ENCODE measurements around the gene CTNND2.
"Not testable (repeated sequence)": the region's sequence is repeated elsewhere in the genome, so short reads cannot be mapped to it uniquely, and the experiment has no call there.

CTNND2 gene

GRCh38 chr5:11449966-11450365 lies 454.3 kb downstream of the CTNND2 start:
- DNase-seq: no peak

- DNase-seq: no peak
Measured at GRCh38 chr5:11449217-11449616, 455.0 kb downstream of the CTNND2 start.

GRCh38 chr5:11443831-11444230 lies 460.4 kb downstream of the CTNND2 start:
- no peak for DNase-seq

- DNase-seq: no peak
Measured at GRCh38 chr5:11432116-11432515, 472.1 kb downstream of the CTNND2 start.

DNA sequence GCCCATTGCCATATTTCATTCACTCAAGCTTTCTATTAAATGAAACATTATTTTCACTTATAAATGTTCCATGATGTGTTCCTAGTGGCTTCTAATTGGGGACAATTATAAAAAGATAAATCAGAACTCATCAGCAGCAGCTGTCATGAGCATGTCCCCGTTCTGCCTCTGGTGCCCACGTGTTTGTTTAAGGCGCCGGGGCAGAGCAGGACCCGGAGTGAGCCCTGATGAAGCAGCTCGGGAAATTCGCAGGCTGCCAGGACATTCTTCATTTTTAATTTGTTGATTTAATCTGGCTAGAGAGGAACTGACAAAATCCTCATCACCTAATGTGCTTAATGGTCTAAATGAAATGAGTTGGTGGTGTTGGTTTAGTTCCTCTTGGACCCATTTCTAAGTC lies 475.0 kb downstream of the CTNND2 start:
- no peak for DNase-seq

DNA sequence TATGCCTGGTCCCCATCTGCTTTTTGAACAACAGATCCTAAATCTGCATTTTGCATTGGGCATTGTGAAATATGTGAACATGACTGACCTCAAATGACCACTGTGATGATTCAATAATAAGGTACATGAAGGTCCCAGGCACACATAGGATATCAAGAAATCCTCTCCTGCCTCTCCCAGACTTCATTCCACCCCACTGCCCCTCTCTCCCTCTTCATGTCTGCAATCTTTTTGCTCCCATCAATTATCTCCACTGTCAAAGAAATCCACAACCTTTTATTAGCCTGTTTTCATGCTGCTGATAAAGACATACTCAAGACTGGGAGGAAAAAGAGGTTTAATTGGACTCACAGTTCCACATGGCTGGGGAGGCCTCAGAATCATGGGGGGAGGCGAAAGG lies 476.7 kb downstream of the CTNND2 start:
- DNase-seq: no peak

GRCh38 chr5:11426442-11426841 lies 477.8 kb downstream of the CTNND2 start:
- DNase-seq: no peak

- no peak for DNase-seq
Measured at GRCh38 chr5:11422342-11422741, 481.9 kb downstream of the CTNND2 start.

GRCh38 chr5:11420969-11421368 lies 483.3 kb downstream of the CTNND2 start:
- DNase-seq: no peak

GRCh38 chr5:11415751-11416150 lies 488.5 kb downstream of the CTNND2 start:
- DNase-seq: no peak

GRCh38 chr5:11414732-11415131 lies 489.5 kb downstream of the CTNND2 start:
- not testable (repeated sequence) for DNase-seq

DNA sequence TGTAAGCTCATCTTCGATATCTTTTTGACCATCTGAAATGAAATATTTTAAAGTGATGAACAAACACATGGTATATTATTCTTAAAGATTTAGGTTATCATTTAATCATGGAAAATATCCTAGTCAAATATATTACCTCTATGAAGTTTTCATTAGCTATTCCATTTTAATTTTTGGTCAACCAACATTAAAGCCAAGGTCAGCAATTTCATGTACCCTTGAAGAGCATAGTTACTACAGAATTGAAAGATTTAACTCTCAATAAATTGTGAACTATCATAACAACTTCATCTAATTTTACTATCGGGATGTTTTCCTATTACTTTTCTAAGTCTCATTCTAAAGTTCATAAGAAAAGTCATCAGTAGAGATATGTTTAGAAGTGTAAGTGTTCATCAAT lies 492.6 kb downstream of the CTNND2 start:
- DNase-seq: no peak

GRCh38 chr5:11407556-11408145 lies 496.6 kb downstream of the CTNND2 start:
- DNase-seq: no peak

DNA sequence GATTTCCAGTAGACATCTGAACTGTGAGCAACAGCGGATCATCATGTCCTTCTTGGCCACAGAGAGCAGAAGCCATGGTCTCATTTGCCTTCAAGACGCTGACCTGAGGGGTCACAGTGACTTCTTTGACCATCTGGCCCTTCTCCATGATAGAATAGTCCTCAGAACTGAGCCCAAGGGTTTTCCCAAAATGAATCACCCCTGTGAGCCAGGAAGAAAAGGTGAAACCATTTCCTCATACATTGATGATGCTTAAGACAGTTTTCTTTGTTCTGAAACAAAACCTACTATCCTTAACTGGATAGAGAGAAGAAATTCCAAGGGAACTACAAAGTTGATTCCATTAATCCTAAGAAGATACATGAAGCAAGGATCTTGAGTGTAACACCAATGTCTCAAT lies 503.9 kb downstream of the CTNND2 start:
- DNase-seq: no peak

- DNase-seq: no peak
Measured at GRCh38 chr5:11398728-11399127, 505.5 kb downstream of the CTNND2 start.

DNA sequence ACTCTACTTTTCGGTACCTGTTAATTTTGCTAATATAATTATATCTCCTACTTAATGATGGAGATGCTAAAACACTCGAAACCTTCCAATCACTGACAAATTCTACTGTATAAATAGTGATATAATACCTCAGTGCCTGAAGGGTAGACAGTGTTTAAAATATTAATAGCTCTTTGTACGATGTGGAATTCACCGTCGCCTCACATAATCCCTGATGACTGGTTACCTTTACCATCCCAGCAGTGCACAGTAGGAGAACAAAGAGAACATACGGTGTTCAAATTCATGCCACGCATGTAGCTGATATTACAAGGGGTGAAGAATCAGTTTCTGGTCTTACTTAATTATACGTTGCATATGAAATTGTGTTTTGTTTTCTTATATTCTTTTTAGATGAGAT lies 506.7 kb downstream of the CTNND2 start:
- DNase-seq: no peak

DNA sequence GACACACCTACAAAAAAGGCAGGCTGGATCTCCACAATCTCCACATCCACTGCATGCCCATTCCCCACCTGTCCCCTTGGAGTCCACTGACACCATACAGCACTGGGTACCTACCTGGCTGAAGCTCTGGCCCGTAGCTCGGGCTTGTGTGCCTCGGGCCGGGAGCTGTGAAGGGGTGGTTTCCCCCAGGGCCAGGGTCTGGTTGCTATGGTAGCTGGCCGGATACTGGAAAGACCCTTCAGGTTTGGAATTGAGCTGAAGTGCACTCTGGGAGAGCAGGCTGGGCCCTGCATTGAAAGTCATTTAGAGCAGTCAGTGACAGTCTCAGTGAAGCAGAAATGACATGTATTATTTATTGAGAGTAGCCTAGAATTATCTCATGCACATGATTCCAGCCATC lies 507.3 kb downstream of the CTNND2 start:
- no peak for DNase-seq

- no peak for DNase-seq
Measured at GRCh38 chr5:11394933-11395332, 509.3 kb downstream of the CTNND2 start.

DNA sequence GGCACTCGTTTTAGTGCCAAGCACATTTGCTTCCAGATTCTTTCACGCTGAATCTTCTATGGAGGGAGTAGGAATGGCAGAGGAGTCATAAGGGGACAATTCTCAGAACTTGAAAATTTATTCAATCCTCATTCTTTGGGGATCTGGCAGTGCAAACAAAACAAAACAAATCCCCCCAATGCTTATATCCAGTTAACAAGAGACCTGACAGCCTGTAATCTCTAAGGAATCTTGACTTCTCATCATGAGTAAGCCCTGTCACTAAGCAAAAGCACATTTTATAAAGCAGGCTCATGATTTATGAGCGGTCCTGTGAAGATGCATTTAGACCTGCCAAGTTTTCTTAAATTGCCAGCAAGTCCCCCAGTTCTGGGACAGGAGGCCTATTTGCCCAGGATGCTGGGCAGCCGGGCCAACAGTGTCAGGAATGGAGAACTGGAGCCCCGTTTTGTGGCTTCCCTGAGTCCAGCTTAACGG lies 513.9 kb downstream of the CTNND2 start:
- no peak for DNase-seq

DNA sequence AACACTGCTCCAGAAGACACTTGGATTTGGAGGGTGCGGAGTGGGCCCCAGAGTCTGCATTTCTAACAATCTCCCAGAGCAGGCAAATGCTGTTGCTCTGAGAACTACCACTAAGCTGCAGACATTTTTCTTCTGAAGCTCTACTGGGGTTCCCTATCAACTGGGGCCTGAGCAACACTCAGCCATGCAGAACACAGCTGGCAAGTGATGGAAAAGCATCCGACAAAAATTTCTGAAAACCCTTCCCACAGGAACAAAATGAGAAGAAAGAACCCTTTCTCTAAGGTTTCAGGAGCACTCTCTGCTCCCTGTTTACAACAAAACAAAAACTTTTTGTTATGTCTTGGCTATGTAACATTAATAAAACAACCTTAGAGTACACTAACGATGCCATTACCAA lies 516.9 kb downstream of the CTNND2 start:
- no peak for DNase-seq

- no peak for DNase-seq
Measured at GRCh38 chr5:11386398-11386797, 517.8 kb downstream of the CTNND2 start.

DNA sequence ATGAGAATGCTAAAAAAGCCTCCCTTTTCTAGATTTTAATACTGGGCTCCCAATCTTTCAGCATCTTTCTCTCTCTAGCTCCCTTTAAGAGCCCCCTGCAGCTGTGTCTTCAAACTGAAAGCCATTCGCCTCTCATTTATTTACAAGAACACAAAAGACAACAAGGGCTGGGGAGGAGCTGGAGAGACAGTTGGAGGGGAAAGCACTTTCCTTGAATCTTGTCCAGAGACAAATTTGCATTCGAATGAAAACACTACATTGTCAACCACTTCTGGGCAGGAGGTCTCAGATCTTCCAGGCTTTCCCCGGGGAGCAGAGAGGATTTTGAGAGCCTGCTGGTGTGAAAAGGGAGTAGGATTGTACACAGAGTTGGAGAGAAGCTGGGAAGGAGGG lies 518.3 kb downstream of the CTNND2 start:
- no peak for DNase-seq

DNA sequence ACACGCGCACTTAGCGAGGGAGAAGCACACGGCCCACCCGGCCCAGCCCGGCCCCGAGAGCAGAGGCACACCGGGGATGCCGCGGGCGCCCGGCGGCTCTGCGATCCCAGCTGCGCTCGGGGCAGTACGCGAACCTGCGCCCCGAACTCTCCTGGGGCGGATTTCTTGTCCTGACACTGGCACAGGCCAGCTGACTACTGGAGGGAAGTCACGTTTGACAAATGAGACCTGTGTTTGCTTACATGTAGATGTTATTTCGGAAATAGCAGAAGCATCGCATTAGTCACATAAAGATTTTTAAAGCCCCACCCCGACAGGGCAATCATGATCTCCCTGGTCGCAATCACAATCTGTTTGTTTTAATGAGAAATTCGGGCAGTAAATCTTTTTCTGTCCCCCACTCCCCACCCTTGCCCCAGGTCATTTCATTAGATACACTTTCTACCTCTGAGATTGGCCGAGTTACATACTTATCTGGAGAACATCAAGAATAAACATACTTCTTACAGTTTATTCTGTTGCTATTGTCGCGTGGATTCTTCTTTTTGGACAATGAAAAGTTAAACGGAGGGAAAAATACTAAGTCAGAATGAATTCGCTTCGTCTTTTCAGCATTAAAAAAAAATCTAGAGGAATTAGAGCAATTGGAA lies 518.9 kb downstream of the CTNND2 start:
- DNase-seq: no peak

- no peak for DNase-seq
Measured at GRCh38 chr5:11384441-11385250, 519.6 kb downstream of the CTNND2 start.
